ENCODE results near the gene SLC35D1.

DNA sequence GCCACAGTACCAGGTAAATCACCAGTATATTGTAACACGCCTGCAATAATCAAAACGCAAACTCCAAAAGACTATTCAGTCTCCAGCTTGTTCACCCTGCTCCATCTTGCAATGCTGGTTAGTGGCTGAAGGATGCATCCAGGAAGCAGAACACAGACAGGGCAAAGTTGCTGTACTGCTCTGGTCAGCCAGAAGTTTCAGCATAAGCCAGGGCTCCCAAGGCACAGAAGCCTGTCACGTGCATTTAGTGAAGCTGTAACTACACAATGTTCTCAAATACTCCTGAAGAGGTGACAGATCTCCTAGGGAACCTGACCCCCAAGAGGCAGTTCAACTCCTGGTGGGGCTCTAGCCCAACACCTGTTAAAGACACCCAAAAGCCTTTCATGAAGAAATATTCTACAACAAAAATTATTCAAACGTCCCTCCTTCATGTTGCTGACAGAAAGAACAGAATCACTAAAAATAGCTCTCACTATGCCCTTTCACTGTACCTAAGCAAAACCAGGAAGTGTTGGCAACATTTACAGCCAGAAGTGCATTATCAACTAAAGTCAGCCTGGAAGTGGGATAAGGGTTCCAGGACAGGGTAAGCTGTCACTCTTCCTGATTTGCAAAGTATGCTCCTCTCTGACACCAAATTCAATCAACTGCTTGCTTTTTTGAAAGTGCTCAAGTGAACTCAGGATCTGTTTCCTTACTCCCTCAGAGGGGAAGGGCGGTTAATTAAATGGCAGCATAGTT lies 52.1 kb downstream of the SLC35D1 start:
- TF ChIP-seq HDGF (IDR thresholded peaks at IDR 0.05; ENCODE audit: borderline replicate concordance), result no peak
- TF ChIP-seq, protein P1, sequence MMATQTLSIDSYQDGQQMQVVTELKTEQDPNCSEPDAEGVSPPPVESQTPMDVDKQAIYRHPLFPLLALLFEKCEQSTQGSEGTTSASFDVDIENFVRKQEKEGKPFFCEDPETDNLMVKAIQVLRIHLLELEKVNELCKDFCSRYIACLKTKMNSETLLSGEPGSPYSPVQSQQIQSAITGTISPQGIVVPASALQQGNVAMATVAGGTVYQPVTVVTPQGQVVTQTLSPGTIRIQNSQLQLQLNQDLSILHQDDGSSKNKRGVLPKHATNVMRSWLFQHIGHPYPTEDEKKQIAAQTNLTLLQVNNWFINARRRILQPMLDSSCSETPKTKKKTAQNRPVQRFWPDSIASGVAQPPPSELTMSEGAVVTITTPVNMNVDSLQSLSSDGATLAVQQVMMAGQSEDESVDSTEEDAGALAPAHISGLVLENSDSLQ (IDR thresholded peaks at IDR 0.05), result no peak
- no peak for TF ChIP-seq FOXM1 (IDR thresholded peaks at IDR 0.05; ENCODE audit: borderline replicate concordance)
- TF ChIP-seq BHLHE40 (IDR thresholded peaks at IDR 0.05; ENCODE audit: borderline replicate concordance), result no peak
- no peak for TF ChIP-seq L3MBTL2 (conservative IDR thresholded peaks at IDR 0.05)
- TF ChIP-seq LEF1 (IDR thresholded peaks at IDR 0.05; ENCODE audit: borderline replicate concordance), result no peak
- no peak for TF ChIP-seq FOXA1 (IDR thresholded peaks at IDR 0.05)
- TF ChIP-seq NFRKB (IDR thresholded peaks at IDR 0.05), result no peak
- TF ChIP-seq FOXK2 (IDR thresholded peaks at IDR 0.05), result no peak
- no peak for TF ChIP-seq SP1 (IDR thresholded peaks at IDR 0.05)
- TF ChIP-seq ARNT (IDR thresholded peaks at IDR 0.05), result no peak
